Tibial artery (tissue), 4 donors: Measurements from ENCODE around the gene COL25A1.

Source experiments
- DNase-seq, 2 donors: peaks; one replicate each; pipeline ENCODE4 v3.0.0-alpha.2; 2019
- H3K27ac ChIP-seq, 2 donors: fragments of 200-600 bp; sonication (generic) in 1 of 2; 1 replicate in 1 of 2; 2 replicates in 1 of 2; pipeline ENCODE4 v1.5.1; 2018 to 2019; ENCODE audit warnings: mild to moderate bottlenecking in 1 of 2
- H3K27me3 ChIP-seq, 2 donors: fragments of 200-600 bp; sonication (generic) in 1 of 2; one replicate each; pipeline versions ENCODE4 v1.5.1 to v1.6.0; 2016 to 2019
- H3K36me3 ChIP-seq, 3 donors: fragments of 200-600 bp; sonication (generic) in 2 of 3; one replicate each; pipeline ENCODE4 v1.5.1; 2016 to 2019; ENCODE audit warnings: mild to moderate bottlenecking in 2 of 3
- H3K4me1 ChIP-seq, 4 donors: fragments of 200-600 bp; sonication (generic) in 2 of 4; 1 replicate in 3 of 4; 2 replicates in 1 of 4; pipeline ENCODE4 v1.5.1; 2016 to 2019
- H3K4me3 ChIP-seq, 2 donors: fragments of 200-600 bp; sonication (generic) in 1 of 2; 1 replicate in 1 of 2; 2 replicates in 1 of 2; pipeline ENCODE4 v1.5.1; 2018 to 2019; ENCODE audit warnings: mild to moderate bottlenecking in 2 of 2
- H3K9me3 ChIP-seq, 3 donors: fragments of 200-600 bp; sonication (generic) in 1 of 3; one replicate each; pipeline ENCODE4 v1.5.1; 2016 to 2019
- CTCF ChIP-seq, 2 experiments: fragments of 200-600 bp in 1 of 2; fragments of 450-650 bp in 1 of 2; IDR thresholded peaks; one replicate each; pipeline ENCODE4 v1.5.1; 2017 to 2019; ENCODE audit warnings: antibody characterized with exemption in 2 of 2, mild to moderate bottlenecking in 1 of 2, moderate library complexity in 1 of 2
- intact Hi-C: fragments of 100-400 bp; cut with DNase I; formaldehyde crosslinking; loops from one replicate; pipeline ENCODE4 v1.15.0; 2023; ENCODE audit warnings: low total_unique reads

Gene COL25A1

GRCh38 chr4:109011241-109012026 is 291.0 kb downstream of the COL25A1 start:
- no peak overlapping the region for H3K27ac ChIP-seq
- H3K4me3 ChIP-seq: no peak overlapping the region
- no peaks in the 10 kb centered on the region for H3K36me3 ChIP-seq
- H3K9me3 ChIP-seq: no peaks in the 10 kb centered on the region
- no peaks in the 10 kb centered on the region for H3K4me1 ChIP-seq
- H3K27me3 ChIP-seq: no peaks in the 10 kb centered on the region
- no peak for DNase-seq
- intact Hi-C loops: no loop called here
- TF ChIP-seq CTCF (IDR thresholded peaks at IDR 0.05): no peak

- Histone ChIP-seq H3K4me3 (no peak overlapping the region), H3K36me3 (no peaks in the 10 kb centered on the region), H3K9me3 (no peaks in the 10 kb centered on the region), H3K27me3 (no peaks in the 10 kb centered on the region), H3K27ac (no peak overlapping the region), H3K4me1 (no peaks in the 10 kb centered on the region)
- no peak for TF ChIP-seq CTCF (IDR thresholded peaks at IDR 0.05)
- intact Hi-C loops: no loop called here
- no peak for DNase-seq
Measured at GRCh38 chr4:109010521-109010920, 291.9 kb downstream of the COL25A1 start.

- Histone ChIP-seq H3K27ac (no peak overlapping the region), H3K4me3 (no peak overlapping the region), H3K36me3 (no peaks in the 10 kb centered on the region), H3K9me3 (no peaks in the 10 kb centered on the region), H3K4me1 (no peaks in the 10 kb centered on the region), H3K27me3 (no peaks in the 10 kb centered on the region)
- no peak for DNase-seq
- intact Hi-C loops: no loop called here
- no peak for TF ChIP-seq CTCF (IDR thresholded peaks at IDR 0.05)
Measured at GRCh38 chr4:109009909-109010308, 292.5 kb downstream of the COL25A1 start.

GRCh38 chr4:109007976-109008375 is 294.5 kb downstream of the COL25A1 start:
- Histone ChIP-seq H3K4me1 (no peaks in the 10 kb centered on the region), H3K36me3 (no peaks in the 10 kb centered on the region), H3K9me3 (no peaks in the 10 kb centered on the region), H3K4me3 (no peak overlapping the region), H3K27ac (no peak overlapping the region), H3K27me3 (no peaks in the 10 kb centered on the region)
- no peak for DNase-seq
- no peak for TF ChIP-seq CTCF (IDR thresholded peaks at IDR 0.05)
- intact Hi-C loops: no loop called here

- intact Hi-C loops: no loop called here
- TF ChIP-seq CTCF (IDR thresholded peaks at IDR 0.05): no peak
- Histone ChIP-seq H3K27ac (no peak overlapping the region), H3K36me3 (no peaks in the 10 kb centered on the region), H3K4me1 (no peaks in the 10 kb centered on the region), H3K9me3 (no peaks in the 10 kb centered on the region), H3K27me3 (no peaks in the 10 kb centered on the region), H3K4me3 (no peak overlapping the region)
- no peak for DNase-seq
Measured at GRCh38 chr4:109005523-109005922, 296.9 kb downstream of the COL25A1 start.
